ENCODE results near the gene FAM171A1. TPM values are rescaled to one million over a fixed set of nuclear protein-coding genes. Genes with fewer than 3 reads are reported as not detected.

Gene FAM171A1
- total RNA-seq, 8 experiments from 2014 or later = 16.4 to 44.7 (median 30.9) TPM

DNA sequence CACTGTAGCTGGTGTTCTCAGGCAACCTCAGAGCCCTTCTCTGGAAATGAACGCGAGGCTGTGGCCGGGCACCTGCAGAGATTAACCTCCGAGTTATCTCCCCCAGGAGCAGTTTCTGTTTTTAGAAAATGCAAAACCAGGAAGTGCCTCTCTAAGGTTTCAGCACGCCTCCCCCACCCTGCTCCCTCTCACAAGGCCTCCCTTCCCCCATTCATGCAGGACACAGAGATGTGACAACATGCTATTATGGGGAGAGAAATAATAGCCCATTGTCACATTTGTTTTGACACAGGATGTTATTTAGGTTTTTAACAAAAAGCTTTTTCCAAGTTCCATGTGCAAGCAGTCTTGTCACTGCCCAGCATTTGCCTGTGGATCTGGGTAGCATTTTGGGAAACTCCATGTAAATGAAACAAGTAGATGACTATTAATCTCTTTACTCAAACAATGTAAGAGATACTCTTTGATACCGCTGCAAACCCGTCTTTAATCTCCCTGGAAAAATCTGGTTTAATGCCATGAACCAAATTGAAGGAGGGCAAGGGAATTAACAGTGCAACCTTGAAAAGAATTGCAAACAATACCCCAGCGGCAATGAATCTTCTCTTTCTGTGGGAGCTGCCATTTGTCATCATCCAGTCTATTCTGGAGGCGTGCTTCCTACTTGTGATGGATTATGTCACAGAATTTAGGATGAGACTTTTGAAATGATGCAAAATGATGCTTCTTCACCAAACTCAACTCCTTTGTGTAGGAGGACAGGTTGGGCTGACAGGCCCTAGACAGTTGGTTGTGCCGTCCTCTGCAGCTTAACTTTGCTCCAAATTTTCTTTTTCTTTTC lies 116.1 kb downstream of the FAM171A1 start:
- peak in 5 of 8 experiments; percentile 76 to 87 (median 86) for ATAC-seq (replicated peaks in 6 of 8)
- in situ Hi-C loops (cut with MboI; ENCODE audit: low pct_unique_long_range_greater_than_20kb in 2 of 9, low sequenced_read_pairs in 9 of 9, unreplicated experiment in 9 of 9) = no loop called here
- WGBS, 10 experiments = 0 to 100% (median 31%) methylated on average over 1 to 4 of the region's 10 CpGs; no CpG with 5 or more reads in 3 of the 10 experiments
- Histone ChIP-seq H3K4me3 (peak overlapping the region in 1 of 5 donors; percentile 0), H3K4me1 (replicated peaks in 1 of 2) (peaks cover 15 to 16% of the 10 kb centered on the region in 2 donors), H3K27ac (peak overlapping the region; percentile 13 to 58)

DNA sequence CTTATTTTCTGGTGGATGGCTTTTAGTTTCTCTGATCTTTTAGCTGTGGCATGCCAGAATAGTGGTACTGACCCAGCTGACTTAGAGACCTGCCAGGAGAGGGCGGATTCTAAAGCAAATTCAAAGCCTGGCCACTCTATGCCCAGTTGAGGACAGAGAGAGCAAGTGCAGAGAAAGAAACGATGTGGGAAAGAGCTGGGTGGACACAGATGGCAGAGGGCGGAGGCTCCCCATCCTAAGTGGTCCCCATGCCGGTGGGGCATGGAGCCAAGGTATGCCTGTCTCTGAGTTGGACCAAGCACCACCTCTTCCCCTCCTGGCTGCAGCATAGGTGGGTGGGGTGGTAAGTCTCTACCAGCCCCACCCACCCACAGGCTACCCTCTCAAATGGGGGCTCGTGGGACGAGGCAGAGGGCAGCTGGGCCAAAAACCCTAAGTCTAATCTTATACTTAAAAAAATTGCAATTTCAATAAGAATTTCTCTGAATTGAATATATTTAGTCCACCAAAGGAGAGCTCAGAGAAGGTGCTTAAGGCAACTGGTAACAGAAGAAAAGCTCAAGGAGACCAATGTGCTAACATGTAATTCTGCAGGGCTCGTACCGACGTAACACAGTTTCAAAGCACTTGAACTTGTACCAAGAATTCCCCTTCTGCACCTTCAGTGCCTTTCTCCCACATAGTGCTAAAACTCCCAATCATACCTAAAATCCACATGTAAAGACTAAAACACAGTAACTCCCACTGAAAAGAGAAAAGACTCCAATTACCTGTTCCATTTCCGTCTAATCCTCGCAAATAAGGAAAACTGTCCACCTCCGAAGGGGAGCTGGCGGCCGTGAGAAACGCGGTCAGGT lies 116.9 kb downstream of the FAM171A1 start:
- peak overlapping the region; percentile 13 to 58 for H3K27ac ChIP-seq
- 0 to 100% (median 79%) methylated on average over 1 to 10 of the region's 16 CpGs; no CpG with 5 or more reads in 2 of the 10 experiments for WGBS, 10 experiments
- in situ Hi-C loops (cut with MboI; ENCODE audit: low pct_unique_long_range_greater_than_20kb in 2 of 9, low sequenced_read_pairs in 9 of 9, unreplicated experiment in 9 of 9) = no loop called here
- peak overlapping the region in 1 of 5 donors; percentile 0 for H3K4me3 ChIP-seq
- H3K4me1 ChIP-seq (replicated peaks in 1 of 2) = peaks cover 15 to 16% of the 10 kb centered on the region in 2 donors
- ATAC-seq (replicated peaks in 6 of 8) = peak in 1 of 8 experiments; percentile 15

DNA sequence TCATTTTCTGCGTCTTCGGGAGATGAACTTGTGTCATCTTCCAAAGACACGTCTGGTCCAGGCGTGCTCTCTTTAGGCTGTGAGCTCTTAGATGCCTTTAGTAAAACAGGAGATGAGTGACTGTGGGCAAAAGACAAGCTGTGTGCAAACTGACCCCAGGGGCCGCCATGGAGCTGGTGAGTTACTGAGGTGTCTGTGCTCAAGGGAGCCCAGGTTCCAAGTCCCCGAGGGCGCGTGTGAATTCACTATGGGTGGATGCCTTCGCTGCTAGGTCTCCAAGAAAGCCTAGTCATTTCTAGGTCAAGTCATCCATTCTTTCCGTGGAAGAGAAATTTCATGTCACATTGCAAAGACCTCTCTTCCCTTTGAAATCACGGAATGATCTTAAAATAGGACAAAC lies 118.7 kb downstream of the FAM171A1 start:
- Histone ChIP-seq H3K4me1 (replicated peaks in 1 of 2) (peaks cover 15 to 16% of the 10 kb centered on the region in 2 donors), H3K27ac (no peak overlapping the region), H3K4me3 (no peak overlapping the region)
- in situ Hi-C loops (cut with MboI; ENCODE audit: low pct_unique_long_range_greater_than_20kb in 2 of 9, low sequenced_read_pairs in 9 of 9, unreplicated experiment in 9 of 9) = no loop called here
- WGBS, 10 experiments = 91 to 100% (median 95%) methylated on average over 1 to 9 of the region's 11 CpGs
- ATAC-seq (replicated peaks in 6 of 8) = no peak

DNA sequence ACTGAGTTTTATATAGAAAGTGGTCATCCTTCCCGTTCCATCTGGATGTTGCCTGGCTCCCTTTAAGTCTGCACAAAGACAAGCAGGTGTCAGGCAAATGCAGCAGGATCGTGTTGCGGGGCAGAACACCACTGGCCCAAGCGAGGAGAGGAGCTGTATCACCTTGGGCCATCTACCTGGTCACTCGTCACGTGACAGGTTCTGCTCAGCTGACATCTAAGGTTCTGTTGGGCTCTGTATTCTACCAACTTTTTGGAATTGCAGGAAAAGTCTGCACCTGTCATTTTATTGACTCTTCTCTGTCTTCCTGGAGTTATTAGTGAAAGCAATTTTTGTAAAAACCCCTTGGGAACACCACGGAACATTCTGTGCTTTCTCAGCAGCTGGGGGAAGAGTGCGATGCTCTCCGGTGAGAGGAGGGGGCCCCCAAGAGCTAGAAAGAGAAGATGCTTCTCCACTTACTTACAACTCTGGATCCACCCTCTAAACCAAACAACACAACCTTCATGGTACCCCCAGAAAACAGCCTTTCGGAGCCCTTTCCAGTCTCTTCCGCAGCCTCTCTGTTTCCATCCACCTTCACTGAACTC lies 119.2 kb downstream of the FAM171A1 start:
- in situ Hi-C loops (cut with MboI; ENCODE audit: low pct_unique_long_range_greater_than_20kb in 2 of 9, low sequenced_read_pairs in 9 of 9, unreplicated experiment in 9 of 9) = no loop called here
- no peak overlapping the region for H3K4me3 ChIP-seq
- ATAC-seq (replicated peaks in 6 of 8) = no peak
- H3K4me1 ChIP-seq (replicated peaks in 1 of 2) = peaks cover 15 to 16% of the 10 kb centered on the region in 2 donors
- no peak overlapping the region for H3K27ac ChIP-seq
- 91 to 100% (median 97%) methylated on average over 1 to 9 of the region's 11 CpGs; no CpG with 5 or more reads in 2 of the 10 experiments for WGBS, 10 experiments

DNA sequence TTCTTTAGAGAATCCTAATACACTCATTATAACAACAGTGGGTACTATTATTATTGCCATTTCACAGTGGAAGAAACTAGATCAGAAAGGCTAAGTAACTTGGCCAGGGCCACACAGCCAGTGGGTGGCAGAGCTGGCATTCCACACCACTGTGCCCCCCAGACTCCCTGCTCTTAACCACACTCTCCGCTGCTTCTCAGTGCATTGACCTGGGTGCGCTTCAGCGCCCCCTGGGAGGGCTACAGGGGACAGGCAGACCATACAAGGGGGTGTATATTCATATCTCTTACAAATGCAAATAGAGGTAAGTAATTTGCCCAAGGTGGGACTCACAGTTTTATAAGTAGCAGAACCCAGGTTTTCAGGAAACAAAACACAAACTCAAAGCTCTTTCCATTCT lies 125.6 kb downstream of the FAM171A1 start:
- H3K27ac ChIP-seq = no peak overlapping the region
- WGBS, 10 experiments = 100% methylated on average over 1 to 2 of the region's 3 CpGs; no CpG with 5 or more reads in 8 of the 10 experiments
- in situ Hi-C loops (cut with MboI; ENCODE audit: low pct_unique_long_range_greater_than_20kb in 2 of 9, low sequenced_read_pairs in 9 of 9, unreplicated experiment in 9 of 9) = no loop called here
- no peaks in the 10 kb centered on the region for H3K4me1 ChIP-seq (replicated peaks in 1 of 2)
- peak in 1 of 8 experiments; percentile 59 for ATAC-seq (replicated peaks in 6 of 8)
- H3K4me3 ChIP-seq = no peak overlapping the region

DNA sequence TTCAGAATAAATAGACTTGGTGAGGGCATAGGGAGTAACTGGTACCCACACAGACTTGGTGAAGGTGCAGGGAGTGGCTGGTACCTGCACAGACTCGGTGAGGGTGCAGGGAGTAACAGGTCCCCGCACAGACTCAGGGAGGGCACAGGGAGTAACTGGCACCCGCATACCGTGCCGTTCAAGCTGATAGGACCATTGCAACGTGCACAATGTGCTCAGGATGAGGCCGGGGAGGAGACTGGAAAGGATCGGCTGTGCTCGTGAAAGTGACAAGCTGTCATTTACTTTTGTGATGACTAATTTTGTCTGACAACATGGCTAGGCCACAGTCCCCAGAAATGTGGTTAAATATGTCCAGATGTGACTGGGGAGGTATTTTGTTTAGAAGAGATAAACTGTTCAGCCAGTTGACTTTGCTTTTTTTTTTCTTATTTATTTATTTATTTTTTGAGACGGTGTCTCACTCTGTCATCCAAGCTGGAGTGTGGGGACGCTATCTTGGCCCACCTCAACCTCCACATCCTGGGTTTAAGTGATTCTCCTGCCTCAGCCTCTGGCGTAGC lies 126.4 kb downstream of the FAM171A1 start:
- in situ Hi-C loops (cut with MboI; ENCODE audit: low pct_unique_long_range_greater_than_20kb in 2 of 9, low sequenced_read_pairs in 9 of 9, unreplicated experiment in 9 of 9) = no loop called here
- 49 to 100% (median 96%) methylated on average over 1 to 12 of the region's 12 CpGs; no CpG with 5 or more reads in 2 of the 10 experiments for WGBS, 10 experiments
- H3K4me3 ChIP-seq = no peak overlapping the region
- H3K27ac ChIP-seq = no peak overlapping the region
- no peak for ATAC-seq (replicated peaks in 6 of 8)
- H3K4me1 ChIP-seq (replicated peaks in 1 of 2) = no peaks in the 10 kb centered on the region

DNA sequence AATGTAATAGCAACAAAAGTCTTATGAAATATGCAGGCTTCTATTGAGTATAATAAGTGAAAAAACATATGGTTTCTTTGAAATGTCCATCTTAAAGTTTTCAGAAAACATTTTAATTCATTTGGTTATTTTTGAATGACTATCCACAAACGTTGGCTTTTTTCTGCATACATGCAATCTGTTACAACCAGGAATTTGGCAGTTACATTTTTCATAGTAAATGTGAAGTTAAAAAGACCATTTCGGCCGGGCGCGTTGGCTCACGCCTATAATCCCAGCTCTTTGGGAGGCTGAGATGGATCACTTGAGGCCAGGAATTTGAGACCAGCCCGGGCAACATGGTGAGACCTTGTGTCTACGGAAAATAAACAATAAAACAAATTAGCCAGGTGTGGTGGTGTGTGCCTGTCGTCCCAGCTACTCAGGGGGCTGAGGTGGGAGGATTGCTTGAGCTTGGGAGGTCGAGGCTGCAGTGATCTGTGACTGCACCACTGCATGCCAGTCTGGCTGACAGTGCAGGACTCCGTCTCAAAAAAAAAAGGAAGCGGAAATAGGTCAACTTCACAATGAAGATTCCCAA lies 128.7 kb downstream of the FAM171A1 start:
- H3K4me3 ChIP-seq = no peak overlapping the region
- H3K4me1 ChIP-seq (replicated peaks in 1 of 2) = peaks cover 16 to 20% of the 10 kb centered on the region in 2 donors
- ATAC-seq (replicated peaks in 6 of 8) = no peak
- no peak overlapping the region for H3K27ac ChIP-seq
- in situ Hi-C loops (cut with MboI; ENCODE audit: low pct_unique_long_range_greater_than_20kb in 2 of 9, low sequenced_read_pairs in 9 of 9, unreplicated experiment in 9 of 9) = no loop called here
- WGBS, 10 experiments = 67 to 100% (median 86%) methylated on average over 1 to 10 of the region's 12 CpGs

DNA sequence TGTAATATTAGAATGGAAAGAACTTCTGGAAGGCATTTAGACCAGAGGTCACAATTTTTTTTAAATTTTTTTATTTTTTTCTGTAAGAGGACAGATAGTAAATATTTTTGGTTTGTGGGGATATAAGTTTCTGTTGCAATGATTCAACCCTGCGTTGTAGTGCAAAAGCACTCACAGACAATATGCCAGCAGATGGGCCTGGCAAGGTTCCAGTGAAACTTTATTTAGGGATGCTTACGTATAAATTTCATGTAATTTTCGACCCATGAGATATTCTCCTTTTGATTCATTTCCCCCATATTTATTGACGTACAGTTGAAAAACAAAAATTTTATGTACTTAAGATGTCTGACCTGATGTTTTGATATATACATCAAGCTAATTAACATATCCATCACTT lies 129.8 kb downstream of the FAM171A1 start:
- ATAC-seq (replicated peaks in 6 of 8) = no peak
- in situ Hi-C loops (cut with MboI; ENCODE audit: low pct_unique_long_range_greater_than_20kb in 2 of 9, low sequenced_read_pairs in 9 of 9, unreplicated experiment in 9 of 9) = no loop called here
- H3K27ac ChIP-seq = no peak overlapping the region
- no peak overlapping the region for H3K4me3 ChIP-seq
- WGBS, 10 experiments = 80 to 100% (median 96%) methylated on average over 2 to 4 of the region's 4 CpGs; no CpG with 5 or more reads in 1 of the 10 experiments
- peaks cover 16 to 20% of the 10 kb centered on the region in 2 donors for H3K4me1 ChIP-seq (replicated peaks in 1 of 2)

DNA sequence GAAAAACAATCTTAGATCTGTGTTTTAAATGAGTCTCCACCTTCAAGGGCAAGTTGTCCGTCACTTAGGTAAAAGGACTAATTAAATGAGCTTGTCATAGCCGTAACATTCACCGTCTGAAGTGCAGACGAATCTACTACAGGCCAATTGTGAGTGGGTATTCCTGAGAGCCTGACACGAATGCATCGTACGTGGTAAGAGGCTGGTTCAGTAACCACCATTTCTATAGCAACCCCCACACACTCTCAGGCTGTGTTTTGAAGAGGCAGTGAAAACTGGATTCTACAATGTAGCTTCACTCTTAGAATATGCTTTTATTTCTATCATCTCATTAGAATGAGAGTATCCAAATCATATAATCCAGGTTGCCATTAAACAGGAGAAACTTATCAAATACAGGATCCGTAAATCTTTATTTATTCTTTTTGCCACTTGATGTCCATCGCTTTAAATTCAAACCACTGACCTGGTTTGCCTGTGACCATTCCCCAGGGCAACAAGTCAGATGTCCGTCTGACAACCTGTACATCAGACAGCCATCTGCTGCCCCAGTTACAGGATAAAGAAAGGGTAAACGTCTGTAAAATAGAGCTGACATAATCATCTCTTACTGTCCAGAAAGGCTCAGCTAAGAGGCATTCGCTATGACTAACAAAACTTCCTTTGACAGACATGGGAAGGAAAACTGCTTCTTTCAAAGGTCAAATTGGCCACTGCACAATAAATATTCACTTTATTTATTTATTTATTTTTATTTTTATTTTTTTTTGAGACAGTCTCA lies 132.3 kb downstream of the FAM171A1 start:
- WGBS, 10 experiments = 51 to 100% (median 68%) methylated on average over 1 to 12 of the region's 12 CpGs; no CpG with 5 or more reads in 1 of the 10 experiments
- H3K27ac ChIP-seq = no peak overlapping the region

DNA sequence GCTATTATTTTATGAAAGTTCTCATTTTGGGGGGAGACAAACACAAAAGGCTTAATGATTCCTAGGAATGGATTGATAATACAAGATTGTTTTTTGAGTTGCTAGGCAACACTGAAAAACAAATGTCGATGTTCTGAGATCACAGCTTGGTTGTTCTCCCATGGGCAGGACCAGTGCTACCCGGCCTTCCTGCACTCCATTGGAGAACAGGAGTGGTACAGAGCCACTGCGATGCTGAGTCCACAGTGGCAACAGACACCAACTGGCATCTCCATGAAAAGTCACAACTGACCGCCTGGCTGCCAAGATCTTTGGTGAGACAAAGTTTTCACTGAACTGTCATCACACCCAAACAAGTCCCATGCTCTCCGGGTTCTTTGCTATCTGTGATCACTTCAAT lies 133.7 kb downstream of the FAM171A1 start:
- WGBS, 10 experiments = 0 to 100% (median 82%) methylated on average over 1 to 5 of the region's 5 CpGs
- no peak overlapping the region for H3K27ac ChIP-seq
- in situ Hi-C loops (cut with MboI; ENCODE audit: low pct_unique_long_range_greater_than_20kb in 2 of 9, low sequenced_read_pairs in 9 of 9, unreplicated experiment in 9 of 9) = no loop called here
- H3K4me1 ChIP-seq (replicated peaks in 1 of 2) = peaks cover 16 to 20% of the 10 kb centered on the region in 2 donors
- H3K4me3 ChIP-seq = no peak overlapping the region
- ATAC-seq (replicated peaks in 6 of 8) = peak in 3 of 8 experiments; percentile 15 to 51 (median 25)

More for the DNA sequence above, 132.3 kb downstream of the FAM171A1 start:
- in situ Hi-C loops (cut with MboI; ENCODE audit: low pct_unique_long_range_greater_than_20kb in 2 of 9, low sequenced_read_pairs in 9 of 9, unreplicated experiment in 9 of 9) = no loop called here
- H3K4me3 ChIP-seq = no peak overlapping the region
- peaks cover 16 to 20% of the 10 kb centered on the region in 2 donors for H3K4me1 ChIP-seq (replicated peaks in 1 of 2)
- ATAC-seq (replicated peaks in 6 of 8) = peak in 5 of 8 experiments; percentile 84 to 98 (median 91)

DNA sequence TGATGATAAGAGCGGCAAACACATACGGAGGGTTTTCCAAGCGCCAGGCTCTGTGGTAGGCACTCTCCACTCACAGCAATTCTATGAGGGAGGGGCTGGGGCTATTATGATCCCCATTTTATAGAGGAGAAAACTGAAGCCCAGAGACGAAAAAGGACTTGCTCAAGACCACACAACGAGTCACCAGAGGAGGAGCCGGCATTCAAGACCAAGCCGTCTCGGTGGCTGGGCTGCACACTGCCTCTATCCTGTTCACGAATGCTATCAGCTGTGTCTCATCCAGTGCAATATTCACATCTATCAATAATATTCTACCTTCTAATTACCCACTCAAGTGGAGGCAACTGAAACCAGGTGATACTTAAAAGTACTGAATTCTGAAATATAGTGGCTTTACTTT lies 134.7 kb downstream of the FAM171A1 start:
- in situ Hi-C loops (cut with MboI; ENCODE audit: low pct_unique_long_range_greater_than_20kb in 2 of 9, low sequenced_read_pairs in 9 of 9, unreplicated experiment in 9 of 9) = no loop called here
- no peak for ATAC-seq (replicated peaks in 6 of 8)

More for the DNA sequence above, 134.7 kb downstream of the FAM171A1 start:
- H3K4me1 ChIP-seq (replicated peaks in 1 of 2) = peaks cover 16 to 20% of the 10 kb centered on the region in 2 donors
- 58 to 97% (median 86%) methylated on average over 1 to 9 of the region's 9 CpGs; no CpG with 5 or more reads in 2 of the 10 experiments for WGBS, 10 experiments
- no peak overlapping the region for H3K27ac ChIP-seq
- H3K4me3 ChIP-seq = no peak overlapping the region
